HTR-8/SVneo (cell line): ENCODE measurements around the gene ELMO1.

Source experiments
- DNase-seq: peaks from one replicate; pipeline ENCODE4 v3.0.0; 2011; ENCODE audit warnings: low spot score, mixed read lengths; ENCODE audit not compliant: insufficient read length
- FAIRE-seq: peaks from 2 replicates; lab custom pipeline; 2011; peaks lifted over from hg19 to GRCh38; lab: Jason Lieb, UNC

The ELMO1 gene

GRCh38 chr7:37208528-37208927 lies 240.1 kb downstream of the ELMO1 start:
- FAIRE-seq: no peak

GRCh38 chr7:37206192-37206591 lies 242.5 kb downstream of the ELMO1 start:
- no peak for DNase-seq
- no peak for FAIRE-seq

More at GRCh38 chr7:37208528-37208927, 240.1 kb downstream of the ELMO1 start:
- DNase-seq: no peak

DNA sequence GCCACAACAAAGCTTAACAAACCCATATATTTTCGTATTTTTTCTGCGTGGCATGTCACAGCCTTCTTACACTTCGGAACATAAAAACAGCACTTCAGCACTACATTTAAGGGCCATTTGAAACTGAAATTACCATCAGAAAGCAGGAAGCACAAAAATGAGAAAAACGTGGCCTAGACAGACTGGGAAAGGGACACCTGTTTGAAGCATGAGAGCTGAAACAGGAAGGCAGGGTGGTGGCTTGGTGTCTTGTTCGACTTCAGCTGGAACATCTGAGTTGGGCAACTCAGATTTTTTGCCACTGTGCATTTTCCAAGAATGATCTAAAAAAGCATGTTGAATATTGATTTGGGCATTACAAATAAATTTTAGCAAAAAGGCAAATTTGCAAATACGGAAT lies 243.2 kb downstream of the ELMO1 start:
- FAIRE-seq: no peak
- DNase-seq: no peak

DNA sequence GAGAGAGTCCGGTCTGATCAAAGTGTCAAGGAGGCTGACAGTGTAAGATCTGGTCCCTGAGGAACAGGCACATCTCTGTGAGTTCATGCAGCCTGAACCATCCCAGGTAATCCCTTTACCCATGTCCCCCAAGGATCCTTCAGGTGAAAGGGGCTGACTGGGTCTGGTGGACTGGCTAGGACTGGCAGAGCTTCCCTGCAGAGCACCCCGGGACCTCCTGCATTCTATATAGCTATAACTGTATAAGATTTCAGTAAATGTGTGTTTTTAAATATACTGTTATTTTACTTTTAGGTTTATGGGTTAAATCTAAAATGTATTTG lies 246.8 kb downstream of the ELMO1 start:
- DNase-seq (no peak), FAIRE-seq (no peak)

GRCh38 chr7:37201003-37201875 lies 247.4 kb downstream of the ELMO1 start:
- DNase-seq (peak; percentile 79), FAIRE-seq (peak; percentile 26)

- DNase-seq: peak; percentile 63
- FAIRE-seq: no peak
These were observed 249.7 kb downstream of the ELMO1 start for GRCh38 chr7:37198906-37199485.

- FAIRE-seq (no peak), DNase-seq (no peak)
These were observed 250.4 kb downstream of the ELMO1 start for GRCh38 chr7:37198041-37198905.

GRCh38 chr7:37197108-37197507 lies 251.6 kb downstream of the ELMO1 start:
- DNase-seq (no peak), FAIRE-seq (no peak)

- DNase-seq: no peak
- no peak for FAIRE-seq
These were observed 252.0 kb downstream of the ELMO1 start for GRCh38 chr7:37196676-37197075.

GRCh38 chr7:37195388-37195787 lies 253.3 kb downstream of the ELMO1 start:
- no peak for DNase-seq
- no peak for FAIRE-seq

DNA sequence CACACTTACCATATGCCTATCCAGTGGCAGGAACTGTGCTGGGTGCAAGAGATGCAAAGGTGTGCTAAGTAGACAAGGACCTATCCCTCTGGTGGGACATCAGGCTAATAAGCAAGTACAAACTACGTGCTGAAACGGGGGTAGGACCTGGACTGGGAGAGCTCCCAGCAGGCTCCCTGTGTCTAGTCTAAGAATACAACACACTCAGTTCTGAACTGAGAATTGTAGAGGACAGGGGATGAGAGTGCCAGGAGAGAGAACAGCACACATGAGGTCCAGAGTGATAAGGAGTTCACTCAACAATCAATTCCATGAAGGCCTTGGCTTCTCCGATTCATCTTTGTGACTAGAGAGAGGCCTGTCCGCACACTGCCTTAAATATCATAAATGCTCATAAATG lies 253.7 kb downstream of the ELMO1 start:
- DNase-seq (no peak), FAIRE-seq (no peak)

DNA sequence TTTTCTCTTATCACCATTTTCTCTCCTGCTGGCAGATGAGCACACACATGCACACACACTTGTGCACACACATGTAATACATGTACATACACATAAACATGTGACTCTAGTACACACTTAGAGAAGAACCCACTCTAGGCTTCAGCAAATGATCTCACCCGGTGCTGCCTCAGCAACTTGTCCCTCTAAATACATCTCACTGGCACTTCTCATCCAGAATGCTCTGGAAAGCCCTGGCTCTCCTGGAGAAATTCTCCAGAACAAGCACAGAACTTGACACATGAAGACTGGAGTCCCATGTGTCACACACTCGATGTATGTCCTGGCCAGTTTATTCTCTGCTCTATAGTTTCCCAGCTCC lies 254.9 kb downstream of the ELMO1 start:
- FAIRE-seq: no peak

DNA sequence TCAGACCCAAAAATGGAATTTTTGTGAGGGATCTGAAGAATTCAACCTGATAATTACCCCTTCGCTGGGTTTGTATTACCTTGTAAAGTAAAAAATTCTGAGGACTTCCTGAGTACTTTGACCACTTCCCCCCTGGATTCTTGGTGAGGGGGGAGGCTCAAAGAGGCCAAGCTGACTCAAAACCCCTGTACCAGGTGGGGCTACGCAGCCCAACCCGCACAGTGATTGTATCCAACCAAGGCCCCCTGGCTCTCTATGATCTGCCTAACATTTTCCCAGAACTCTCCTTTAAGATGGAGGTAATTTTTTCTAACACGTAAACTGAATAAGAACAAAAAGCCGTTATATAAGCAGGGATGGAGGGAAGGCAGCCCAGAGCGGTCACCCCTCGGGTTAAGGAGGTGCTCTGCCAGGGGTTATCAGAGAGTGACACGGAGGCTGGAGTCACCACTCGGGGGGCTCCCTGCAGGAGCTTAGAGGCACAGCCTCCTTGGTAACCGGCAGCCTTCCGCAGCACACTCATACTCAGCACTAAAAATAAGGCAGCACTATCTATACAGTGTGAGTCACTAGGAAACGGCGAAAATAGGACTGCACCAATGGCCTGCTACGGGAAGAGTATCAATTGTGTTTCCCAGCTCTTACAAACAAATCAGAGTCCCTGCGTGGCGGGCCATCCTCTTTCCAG lies 255.4 kb downstream of the ELMO1 start:
- no peak for DNase-seq
- FAIRE-seq: no peak

More for the DNA sequence above, 254.9 kb downstream of the ELMO1 start:
- no peak for DNase-seq

DNA sequence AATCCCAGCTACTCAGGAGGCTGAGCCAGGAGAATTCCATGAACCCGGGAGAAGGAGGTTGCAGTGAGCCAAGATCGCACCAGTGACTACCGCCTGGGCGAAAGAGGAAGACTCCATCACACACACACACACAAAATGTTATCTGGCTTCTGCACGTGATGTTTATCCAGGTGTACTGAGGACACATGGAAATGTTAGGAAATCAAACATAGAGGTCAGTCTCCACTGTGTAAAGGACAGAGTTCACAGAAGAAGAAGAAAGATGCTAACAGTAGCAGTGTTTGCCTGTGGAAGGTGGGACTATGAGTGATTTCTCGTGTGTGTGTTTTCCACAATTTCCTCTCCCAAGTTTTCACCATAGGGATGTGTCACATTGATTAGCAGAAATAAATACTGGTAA lies 256.9 kb downstream of the ELMO1 start:
- FAIRE-seq (no peak), DNase-seq (no peak)

DNA sequence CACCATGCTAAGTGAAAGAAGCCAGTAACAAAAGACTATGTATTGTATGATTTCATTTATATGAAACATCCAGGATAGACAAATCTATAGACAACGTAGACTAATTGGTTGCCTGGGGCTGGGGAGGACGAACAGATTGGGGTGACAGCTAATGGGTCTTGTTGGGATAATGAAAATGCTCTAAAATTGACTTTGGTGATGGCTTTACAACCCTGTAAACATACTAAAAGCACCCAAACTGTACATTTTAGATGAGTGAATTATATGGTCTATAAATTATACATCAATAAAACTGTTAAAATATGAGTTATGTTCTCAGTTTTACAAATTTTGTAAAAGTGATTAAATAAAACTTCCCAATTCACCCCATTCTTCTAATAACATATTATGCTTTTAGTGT lies 261.5 kb downstream of the ELMO1 start:
- no peak for FAIRE-seq

DNA sequence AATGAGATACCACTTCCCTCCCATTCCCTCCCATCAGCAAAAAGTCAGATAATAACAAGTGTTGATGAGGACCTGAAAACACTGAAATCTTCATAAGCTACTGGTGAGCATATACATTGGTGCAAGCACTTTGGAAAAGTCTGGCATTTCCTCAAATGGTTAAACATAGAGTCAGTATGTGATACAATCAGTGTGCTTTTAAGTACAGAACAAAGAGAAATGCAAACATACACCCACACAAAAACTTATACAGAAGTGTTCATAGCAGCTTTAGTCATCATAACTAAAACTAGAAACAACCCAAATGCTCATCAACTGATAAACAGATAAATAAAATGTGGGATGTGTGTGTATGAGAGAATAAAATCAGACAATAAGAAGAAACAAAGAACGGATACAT lies 261.9 kb downstream of the ELMO1 start:
- DNase-seq: no peak
- no peak for FAIRE-seq

More for the DNA sequence above, 261.5 kb downstream of the ELMO1 start:
- no peak for DNase-seq

DNA sequence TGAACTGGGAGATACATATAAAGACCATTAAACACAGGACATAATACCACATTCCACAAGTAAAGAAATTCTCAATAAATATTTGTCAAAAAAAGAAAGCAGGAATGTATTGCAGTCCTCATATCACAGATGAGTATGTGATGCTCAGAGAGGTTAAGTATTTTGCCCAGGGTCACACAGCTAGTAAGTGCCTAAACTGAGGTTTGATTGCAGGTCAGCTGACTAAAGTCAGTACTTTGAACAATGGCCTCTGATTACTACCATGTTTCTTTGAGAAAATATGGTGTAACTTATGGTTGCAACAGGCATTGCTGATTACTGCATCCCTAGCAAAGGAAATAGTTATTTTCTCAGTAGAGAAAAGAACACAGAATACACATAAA lies 267.1 kb downstream of the ELMO1 start:
- FAIRE-seq: no peak

DNA sequence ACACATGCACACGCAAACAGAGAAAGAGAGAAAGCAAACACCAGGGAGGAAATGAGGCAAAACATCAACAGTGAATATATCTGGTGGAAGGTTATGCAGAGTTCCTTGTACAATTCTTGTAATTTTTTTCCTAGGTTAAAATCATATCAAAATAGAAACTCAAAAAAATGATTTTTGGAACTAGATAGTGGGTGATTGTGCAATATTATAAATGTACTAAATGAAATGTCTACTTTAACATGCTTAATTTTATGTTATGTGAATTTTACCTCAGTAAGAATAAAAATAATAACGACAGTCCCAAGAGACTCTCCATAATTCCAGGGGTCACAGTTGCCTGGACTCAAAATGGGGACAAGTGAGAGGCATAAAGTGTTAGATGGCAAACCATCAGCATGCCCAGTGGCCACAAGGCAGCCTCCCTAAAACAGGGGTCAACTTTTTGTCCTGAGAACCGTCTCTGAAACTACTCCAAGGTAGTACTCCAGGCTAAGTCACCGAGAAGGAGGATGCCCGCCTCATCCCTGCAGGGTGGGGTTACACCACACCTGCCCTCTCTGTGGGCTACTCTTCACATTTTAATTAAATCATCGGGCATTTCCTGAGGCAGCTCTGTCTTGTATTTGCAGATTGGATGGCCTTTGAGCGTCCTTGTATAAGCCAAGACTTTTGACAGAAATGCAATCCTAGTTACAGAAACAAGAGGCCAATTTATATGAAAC lies 267.7 kb downstream of the ELMO1 start:
- FAIRE-seq: no peak

More for the DNA sequence above, 267.1 kb downstream of the ELMO1 start:
- DNase-seq: no peak

DNA sequence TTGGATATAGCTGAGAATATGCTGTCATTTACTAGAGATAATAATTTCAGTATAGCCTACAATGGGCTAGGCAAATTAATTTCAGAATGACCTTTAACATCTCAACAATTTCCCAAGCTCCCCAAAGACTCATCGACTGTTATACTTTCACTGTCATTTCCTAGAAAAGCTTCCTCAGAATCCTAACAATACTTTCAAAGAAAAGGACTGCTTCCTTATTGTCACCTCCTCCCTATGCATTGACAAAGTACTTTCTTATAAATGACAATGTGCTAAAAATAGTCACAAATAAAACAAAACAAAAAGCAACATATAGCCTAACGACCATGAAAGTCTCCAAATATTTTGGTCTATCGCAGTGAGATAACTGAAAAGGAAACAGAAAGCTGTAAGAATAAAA lies 272.6 kb downstream of the ELMO1 start:
- DNase-seq (no peak), FAIRE-seq (no peak)

More for the DNA sequence above, 267.7 kb downstream of the ELMO1 start:
- DNase-seq: no peak

DNA sequence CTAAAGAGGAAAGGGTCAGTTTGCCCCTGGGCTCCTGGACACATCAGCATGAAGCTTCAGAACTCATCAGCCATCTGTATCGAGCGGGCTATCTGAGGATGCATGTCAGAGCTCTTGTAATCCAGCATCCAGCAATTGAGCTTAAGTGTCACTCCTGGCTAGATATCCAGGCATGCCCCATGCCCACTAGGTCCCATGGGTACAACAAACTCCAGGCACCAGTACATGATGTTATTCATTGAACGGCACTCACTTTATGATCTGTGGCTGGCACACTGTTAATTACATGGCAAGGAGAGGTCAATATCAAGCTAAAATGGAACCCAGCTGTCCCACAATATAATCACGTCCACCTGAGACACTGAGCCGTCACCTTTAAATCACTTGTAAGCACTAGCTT lies 274.2 kb downstream of the ELMO1 start:
- DNase-seq (no peak), FAIRE-seq (no peak)
